A673 (cell line): ENCODE data around the gene ZNF365. TPM values are rescaled to one million over a fixed set of nuclear protein-coding genes. Genes with fewer than 3 reads are reported as not detected.

Experiments used
- BruUV-seq: library from RNA; stranded (reverse); fragments of 400-500 nt; replicated peaks from 2 replicates; lab custom pipeline; 2021; lab: Mats Ljungman, UMichigan
- CTCF ChIA-PET: fragments of 300-600 bp; sonication (Branson Sonifier 250); formaldehyde crosslinking; loops from one replicate; lab custom pipeline; 2022; ENCODE audit warnings: antibody characterized with exemption; lab: Charles Lee
- POLR2A ChIA-PET: fragments of 300-600 bp; sonication (Branson Sonifier 250); formaldehyde crosslinking; loops from one replicate; lab custom pipeline; 2022; ENCODE audit warnings: antibody characterized with exemption; ENCODE audit not compliant: low non-redundant PET; lab: Charles Lee
- DNase-seq: peaks from one replicate; pipeline ENCODE4 v3.0.0-alpha.2; 2015; ENCODE audit warnings: low spot score
- H3K27ac ChIP-seq: fragments of 200-600 bp; sonication (generic); 2 replicates; pipeline ENCODE4 v1.5.1; 2016; ENCODE audit warnings: mixed run types, low read depth, mild to moderate bottlenecking, mixed read lengths, antibody characterized with exemption, low read length; ENCODE audit not compliant: poor library complexity, severe bottlenecking
- H3K27me3 ChIP-seq: fragments of 200-600 bp; sonication (generic); replicated peaks from 2 replicates; pipeline ENCODE4 v1.6.1; 2017; ENCODE audit warnings: mixed run types, low read depth, mild to moderate bottlenecking, mixed read lengths, antibody characterized with exemption, low read length; ENCODE audit not compliant: insufficient read depth, poor library complexity
- H3K36me3 ChIP-seq: fragments of 200-600 bp; sonication (generic); 2 replicates; pipeline ENCODE4 v1.6.1; 2016; ENCODE audit warnings: mixed run types, mild to moderate bottlenecking, mixed read lengths, antibody characterized with exemption, low read length; ENCODE audit not compliant: insufficient read depth, poor library complexity, severe bottlenecking
- H3K4me1 ChIP-seq: fragments of 200-600 bp; sonication (generic); 2 replicates; pipeline ENCODE4 v1.6.1; 2017; ENCODE audit warnings: mixed run types, mild to moderate bottlenecking, mixed read lengths, antibody characterized with exemption, low read length; ENCODE audit not compliant: insufficient read depth, poor library complexity, severe bottlenecking
- H3K4me3 ChIP-seq: fragments of 200-600 bp; sonication (generic); 2 replicates; pipeline ENCODE4 v1.5.1; 2016; ENCODE audit warnings: low read depth, mixed run types, mild to moderate bottlenecking, mixed read lengths, low read length; ENCODE audit not compliant: poor library complexity, severe bottlenecking
- H3K9me3 ChIP-seq: fragments of 200-600 bp; sonication (generic); 2 replicates; pipeline ENCODE4 v1.6.1; 2016; ENCODE audit warnings: mixed run types, low read depth, mild to moderate bottlenecking, mixed read lengths, antibody characterized with exemption, low read length; ENCODE audit not compliant: poor library complexity, severe bottlenecking
- EZH2 ChIP-seq: fragments of 200-600 bp; sonication (generic); IDR thresholded peaks from 2 replicates; pipeline ENCODE4 v1.6.1; 2017; ENCODE audit warnings: borderline replicate concordance, low read depth, mild to moderate bottlenecking, mixed read lengths, antibody characterized with exemption, low read length; ENCODE audit not compliant: poor library complexity, severe bottlenecking
- intact Hi-C: fragments of 100-400 bp; cut with micrococcal nuclease; formaldehyde crosslinking; loops from one replicate; pipeline ENCODE4 v1.10.0; 2022; ENCODE audit not compliant: unreplicated experiment
- total RNA-seq: library from RNA; stranded (reverse); gene quantifications from 2 replicates; pipeline ENCODE4 v1.2.3, GENCODE V29; 2021
- TF ChIP-seq, protein P1 (sequence below): fragments of 300-800, 200-600 bp; sonication (generic); conservative IDR thresholded peaks from 2 replicates; pipeline ENCODE4 v1.5.1; 2017; ENCODE audit warnings: low read depth, mild to moderate bottlenecking, antibody characterized with exemption, low read length, moderate library complexity, mixed read lengths

Gene ZNF365
- total RNA-seq, 1 experiment from 2014 or later, result 0.56 TPM

DNA sequence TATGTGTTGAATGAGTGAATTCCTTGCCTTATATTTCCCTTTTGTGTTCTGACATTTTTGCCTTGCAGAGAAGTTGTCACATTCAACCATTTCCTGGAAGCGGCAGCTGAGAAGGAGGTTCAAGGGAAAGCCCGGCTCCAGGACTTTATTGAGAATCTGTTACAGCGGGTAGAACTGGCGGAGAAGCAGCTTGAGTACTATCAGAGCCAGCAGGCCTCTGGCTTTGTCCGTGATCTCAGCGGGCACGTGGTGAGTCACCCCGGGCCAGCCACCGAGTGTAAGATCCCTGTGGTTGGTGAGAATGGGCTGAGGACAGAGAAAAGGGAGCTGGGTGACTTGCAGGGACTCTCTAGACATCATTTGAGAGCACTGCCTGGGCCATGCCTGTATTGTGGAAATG is 14.2 kb downstream of the ZNF365 start:
- intact Hi-C loops, result no loop called here
- Histone ChIP-seq H3K9me3 (no peaks in the 10 kb centered on the region), H3K36me3 (no peaks in the 10 kb centered on the region), H3K4me1 (peaks cover 8% of the 10 kb centered on the region), H3K4me3 (no peak overlapping the region), H3K27ac (no peak overlapping the region), H3K27me3 (no peaks in the 10 kb centered on the region)
- POLR2A ChIA-PET, result no interaction called here
- no peak for DNase-seq
- TF ChIP-seq EZH2, result no peak
- CTCF ChIA-PET, result no interaction called here
- no TSS peak for BruUV-seq

DNA sequence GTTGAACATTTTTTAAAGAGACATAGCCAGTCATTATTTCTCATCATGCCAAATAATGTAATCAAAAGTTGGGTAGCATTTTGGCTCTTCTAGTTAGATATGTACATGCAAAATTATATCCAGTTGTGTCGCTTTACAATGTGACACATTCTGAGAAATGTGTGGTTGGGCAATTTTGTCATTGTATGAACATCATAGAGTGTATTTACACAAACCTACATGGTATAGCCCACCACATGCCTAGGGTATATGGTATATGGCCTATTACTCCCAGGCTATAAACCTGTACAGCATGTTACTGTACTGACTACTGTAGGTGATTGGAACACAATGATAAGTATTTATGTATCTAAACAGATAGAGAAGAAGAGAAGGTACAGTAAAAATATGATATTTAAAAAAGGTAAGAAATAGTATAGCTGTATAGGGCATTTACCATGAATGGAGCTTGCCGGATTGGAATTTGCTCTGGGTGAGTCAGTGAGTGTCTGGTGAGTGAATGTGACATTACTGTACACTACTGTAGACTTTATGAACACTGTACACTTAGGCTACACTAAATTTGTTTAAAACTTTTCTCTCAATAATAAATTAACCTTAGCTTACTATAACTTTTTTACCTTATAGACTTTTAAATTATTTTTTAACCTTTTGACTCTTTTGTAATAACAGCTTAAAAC is 16.5 kb downstream of the ZNF365 start:
- ChIA-PET CTCF (no interaction called here), POLR2A (no interaction called here)
- no peak for DNase-seq
- H3K27ac ChIP-seq, result no peak overlapping the region
- no peaks in the 10 kb centered on the region for H3K27me3 ChIP-seq
- BruUV-seq, result no TSS peak
- H3K9me3 ChIP-seq, result no peaks in the 10 kb centered on the region
- no peaks in the 10 kb centered on the region for H3K36me3 ChIP-seq
- H3K4me1 ChIP-seq, result peaks cover 8% of the 10 kb centered on the region
- TF ChIP-seq, protein P1, sequence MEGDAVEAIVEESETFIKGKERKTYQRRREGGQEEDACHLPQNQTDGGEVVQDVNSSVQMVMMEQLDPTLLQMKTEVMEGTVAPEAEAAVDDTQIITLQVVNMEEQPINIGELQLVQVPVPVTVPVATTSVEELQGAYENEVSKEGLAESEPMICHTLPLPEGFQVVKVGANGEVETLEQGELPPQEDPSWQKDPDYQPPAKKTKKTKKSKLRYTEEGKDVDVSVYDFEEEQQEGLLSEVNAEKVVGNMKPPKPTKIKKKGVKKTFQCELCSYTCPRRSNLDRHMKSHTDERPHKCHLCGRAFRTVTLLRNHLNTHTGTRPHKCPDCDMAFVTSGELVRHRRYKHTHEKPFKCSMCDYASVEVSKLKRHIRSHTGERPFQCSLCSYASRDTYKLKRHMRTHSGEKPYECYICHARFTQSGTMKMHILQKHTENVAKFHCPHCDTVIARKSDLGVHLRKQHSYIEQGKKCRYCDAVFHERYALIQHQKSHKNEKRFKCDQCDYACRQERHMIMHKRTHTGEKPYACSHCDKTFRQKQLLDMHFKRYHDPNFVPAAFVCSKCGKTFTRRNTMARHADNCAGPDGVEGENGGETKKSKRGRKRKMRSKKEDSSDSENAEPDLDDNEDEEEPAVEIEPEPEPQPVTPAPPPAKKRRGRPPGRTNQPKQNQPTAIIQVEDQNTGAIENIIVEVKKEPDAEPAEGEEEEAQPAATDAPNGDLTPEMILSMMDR, result no peak
- no peak for TF ChIP-seq EZH2
- H3K4me3 ChIP-seq, result no peak overlapping the region
- intact Hi-C loops, result no loop called here

DNA sequence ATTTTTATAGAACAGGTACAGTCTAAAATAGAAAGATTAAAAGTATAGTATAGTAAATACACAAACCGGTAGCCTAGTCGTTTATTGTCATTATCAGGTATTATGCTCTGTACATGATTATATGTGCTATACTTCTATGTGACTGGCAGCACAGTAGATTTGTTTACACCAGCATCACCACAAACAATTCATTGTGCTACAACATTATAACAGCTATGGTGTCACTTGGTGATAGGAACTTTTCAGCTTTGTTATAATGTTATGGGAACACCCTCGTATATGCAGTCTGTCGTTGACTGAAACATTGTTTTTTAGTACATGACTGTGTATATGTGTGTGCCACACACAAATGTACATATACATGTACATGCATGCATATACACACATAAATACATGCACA is 19.1 kb downstream of the ZNF365 start:
- Histone ChIP-seq H3K36me3 (no peaks in the 10 kb centered on the region), H3K4me3 (no peak overlapping the region), H3K9me3 (no peaks in the 10 kb centered on the region), H3K27ac (no peak overlapping the region), H3K27me3 (no peaks in the 10 kb centered on the region), H3K4me1 (no peaks in the 10 kb centered on the region)
- no TSS peak for BruUV-seq
- POLR2A ChIA-PET, result no interaction called here
- TF ChIP-seq, protein P1, result no peak
- no peak for TF ChIP-seq EZH2
- no peak for DNase-seq
- intact Hi-C loops, result no loop called here
- CTCF ChIA-PET, result no interaction called here

DNA sequence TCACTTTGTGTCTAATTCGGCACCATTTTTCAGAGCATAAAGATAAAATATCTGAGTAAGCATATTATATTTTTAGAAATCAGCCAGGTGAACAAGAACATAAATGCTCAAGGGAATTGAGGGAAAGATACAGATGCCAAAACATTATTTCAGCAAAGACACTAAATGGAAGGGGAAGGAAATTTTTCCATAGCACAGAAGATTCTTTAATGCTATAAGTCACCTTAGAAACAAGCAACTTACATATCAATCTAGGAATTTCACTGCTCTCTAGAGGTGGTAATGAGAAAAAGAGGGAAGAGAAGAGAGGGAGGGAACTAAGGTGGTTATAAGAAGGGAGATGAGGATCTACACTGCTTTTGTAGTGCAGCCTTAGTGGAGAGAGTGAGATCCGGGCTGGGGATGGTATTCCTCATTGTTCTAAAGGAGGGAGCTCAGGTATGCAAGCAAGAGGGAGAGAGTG is 20.4 kb downstream of the ZNF365 start:
- CTCF ChIA-PET, result no interaction called here
- no peak for DNase-seq
- no peak overlapping the region for H3K27ac ChIP-seq
- H3K4me3 ChIP-seq, result no peak overlapping the region
- H3K27me3 ChIP-seq, result no peaks in the 10 kb centered on the region
- POLR2A ChIA-PET, result no interaction called here
- H3K36me3 ChIP-seq, result no peaks in the 10 kb centered on the region
- no TSS peak for BruUV-seq
- no peaks in the 10 kb centered on the region for H3K9me3 ChIP-seq
- no peaks in the 10 kb centered on the region for H3K4me1 ChIP-seq
- TF ChIP-seq, protein P1, result no peak
- no peak for TF ChIP-seq EZH2
- intact Hi-C loops, result no loop called here
